H9 (cell line): ENCODE data around the gene ZBTB45. TPM values are rescaled to one million over a fixed set of nuclear protein-coding genes. Genes with fewer than 3 reads are reported as not detected.

Experiments
- DNase-seq: peaks from one replicate; pipeline ENCODE4 v3.0.0-alpha.2; 2017
- H2AFZ ChIP-seq: one replicate; pipeline ENCODE4 v1.6.1; 2013; ENCODE audit warnings: mild to moderate bottlenecking, low read length, control low read depth, moderate library complexity
- H2AK5ac ChIP-seq: 2 replicates; pipeline ENCODE4 v1.6.1; 2013; ENCODE audit warnings: low read length, control low read depth, mixed read lengths; ENCODE audit not compliant: insufficient read length
- H2BK120ac ChIP-seq: one replicate; pipeline ENCODE4 v1.6.1; 2013; ENCODE audit warnings: low read depth, mild to moderate bottlenecking, low read length, control low read depth, inconsistent platforms; ENCODE audit not compliant: poor library complexity, severe bottlenecking
- H2BK12ac ChIP-seq: 2 replicates; pipeline ENCODE4 v1.6.1; 2013; ENCODE audit warnings: low read length, control low read depth, mixed read lengths, low read depth; ENCODE audit not compliant: insufficient read length
- H2BK15ac ChIP-seq: 2 replicates; pipeline ENCODE4 v1.6.1; 2013; ENCODE audit warnings: low read depth, low read length, control low read depth
- H2BK20ac ChIP-seq: one replicate; pipeline ENCODE4 v1.6.1; 2013; ENCODE audit warnings: low read depth, mild to moderate bottlenecking, low read length, control low read depth, inconsistent platforms; ENCODE audit not compliant: poor library complexity, severe bottlenecking
- H2BK5ac ChIP-seq: 2 replicates; pipeline ENCODE4 v1.6.1; 2013; ENCODE audit warnings: low read length, control low read depth, mixed read lengths; ENCODE audit not compliant: insufficient read length
- H3K14ac ChIP-seq: 2 replicates; pipeline ENCODE4 v1.6.1; 2013; ENCODE audit warnings: low read length, control low read depth; ENCODE audit not compliant: insufficient read depth
- H3K18ac ChIP-seq: 2 replicates; pipeline ENCODE4 v1.6.1; 2013; ENCODE audit warnings: low read depth, mild to moderate bottlenecking, mixed read lengths, low read length, control low read depth; ENCODE audit not compliant: insufficient read length
- H3K23ac ChIP-seq: 2 replicates; pipeline ENCODE4 v1.6.1; 2013; ENCODE audit warnings: low read length, control low read depth, mixed read lengths, low read depth; ENCODE audit not compliant: insufficient read length
- H3K23me2 ChIP-seq: 2 replicates; pipeline ENCODE4 v1.6.1; 2013; ENCODE audit warnings: low read depth, mild to moderate bottlenecking, mixed read lengths, low read length, control low read depth; ENCODE audit not compliant: insufficient read length, poor library complexity, severe bottlenecking
- H3K27ac ChIP-seq: 2 replicates; pipeline ENCODE4 v1.5.1; 2013; ENCODE audit warnings: low read length, control low read depth, mixed read lengths, low read depth; ENCODE audit not compliant: insufficient read length
- H3K27me3 ChIP-seq: 2 replicates; pipeline ENCODE4 v1.6.1; 2013; ENCODE audit warnings: low read length, control low read depth, inconsistent platforms; ENCODE audit not compliant: insufficient read depth
- H3K4ac ChIP-seq: 2 replicates; pipeline ENCODE4 v1.6.1; 2013; ENCODE audit warnings: low read depth, mild to moderate bottlenecking, control low read depth, inconsistent platforms, low read length, moderate library complexity
- H3K4me1 ChIP-seq: 2 replicates; pipeline ENCODE4 v1.6.1; 2013; ENCODE audit warnings: low read length, control low read depth, inconsistent platforms; ENCODE audit not compliant: insufficient read depth
- H3K4me2 ChIP-seq: 2 replicates; pipeline ENCODE4 v1.6.1; 2013; ENCODE audit warnings: low read length, control low read depth, mixed read lengths; ENCODE audit not compliant: insufficient read length, insufficient read depth
- H3K56ac ChIP-seq: 2 replicates; pipeline ENCODE4 v1.6.1; 2013; ENCODE audit warnings: low read depth, mild to moderate bottlenecking, mixed read lengths, low read length, control low read depth; ENCODE audit not compliant: insufficient read length
- H3K79me1 ChIP-seq: 2 replicates; pipeline ENCODE4 v1.6.1; 2013; ENCODE audit warnings: low read depth, mild to moderate bottlenecking, moderate library complexity, low read length, control low read depth, inconsistent platforms; ENCODE audit not compliant: insufficient read depth, poor library complexity, severe bottlenecking
- H3K79me2 ChIP-seq: 2 replicates; pipeline ENCODE4 v1.6.1; 2013; ENCODE audit warnings: low read length, control low read depth, inconsistent platforms; ENCODE audit not compliant: insufficient read depth
- H3K9ac ChIP-seq: 2 replicates; pipeline ENCODE4 v1.6.1; 2013; ENCODE audit warnings: low read length, control low read depth, mixed read lengths; ENCODE audit not compliant: insufficient read length; ENCODE audit errors: extremely low read depth
- H3K9me3 ChIP-seq: one replicate; pipeline ENCODE4 v1.6.1; 2013; ENCODE audit warnings: low read depth, low read length, inconsistent platforms; ENCODE audit not compliant: control insufficient read depth
- H3T11ph ChIP-seq: one replicate; pipeline ENCODE4 v1.6.1; 2013; ENCODE audit warnings: mild to moderate bottlenecking, low read length, control low read depth, inconsistent platforms
- H4K20me1 ChIP-seq: one replicate; pipeline ENCODE4 v1.6.1; 2013; ENCODE audit not compliant: control insufficient read depth, insufficient read length, insufficient read depth
- H4K5ac ChIP-seq: 2 replicates; pipeline ENCODE4 v1.6.1; 2013; ENCODE audit warnings: low read depth, mild to moderate bottlenecking, mixed read lengths, low read length, control low read depth; ENCODE audit not compliant: insufficient read length
- H4K8ac ChIP-seq: replicated peaks from 2 replicates; pipeline ENCODE4 v1.6.1; 2013; ENCODE audit warnings: low read length, control low read depth, mixed read lengths, low read depth; ENCODE audit not compliant: insufficient read length
- H4K91ac ChIP-seq: 2 replicates; pipeline ENCODE4 v1.6.1; 2013; ENCODE audit warnings: low read depth, mild to moderate bottlenecking, moderate library complexity, mixed read lengths, low read length, control low read depth; ENCODE audit not compliant: insufficient read length
- H3K27ac Mint-ChIP-seq, 3 experiments: 2 replicates in 2 of 3; 3 replicates in 1 of 3; pipeline ENCODE4 v1.8.0; 2020 to 2021; ENCODE audit warnings: mixed read lengths in 3 of 3, mild to moderate bottlenecking in 1 of 3, moderate library complexity in 1 of 3
- H3K27me3 Mint-ChIP-seq: 2 replicates; pipeline ENCODE4 v1.8.0; 2021; ENCODE audit warnings: low read depth, mild to moderate bottlenecking, moderate library complexity, mixed read lengths
- H3K36me3 Mint-ChIP-seq, 3 experiments: 2 replicates in 2 of 3; 3 replicates in 1 of 3; pipeline ENCODE4 v1.8.0; 2020 to 2021; ENCODE audit warnings: low read depth in 3 of 3, mixed read lengths in 3 of 3; ENCODE audit not compliant: insufficient read depth in 1 of 3
- H3K4me1 Mint-ChIP-seq, 2 experiments: 2 replicates each; pipeline ENCODE4 v1.8.0; 2020; ENCODE audit warnings: mixed read lengths in 2 of 2
- H3K4me3 Mint-ChIP-seq, 2 experiments: 2 replicates in 1 of 2; 3 replicates in 1 of 2; pipeline ENCODE4 v1.8.0; 2020 to 2021; ENCODE audit warnings: mild to moderate bottlenecking in 2 of 2, mixed read lengths in 2 of 2, moderate library complexity in 1 of 2
- H3K9me3 Mint-ChIP-seq, 2 experiments: 2 replicates in 1 of 2; 3 replicates in 1 of 2; pipeline ENCODE4 v1.8.0; 2020; ENCODE audit warnings: mild to moderate bottlenecking in 2 of 2, mixed read lengths in 2 of 2, moderate library complexity in 1 of 2
- CTCF ChIP-seq: fragments of 200-600 bp; sonication (generic); conservative IDR thresholded peaks from 3 replicates; pipeline ENCODE4 v1.8.0; 2021; ENCODE audit warnings: antibody characterized with exemption, mild to moderate bottlenecking
- WGBS: extraction: QIAGEN DNeasy Blood & Tissue Kit; methylation state at CpG from one replicate; pipeline ENCODE4 v1.1.7; 2013; ENCODE audit warnings: missing lambda C conversion rate, low lambda C conversion rate, mixed read lengths; ENCODE audit not compliant: insufficient read length; ENCODE audit errors: extremely low coverage; 5-methylcytosine and 5-hydroxymethylcytosine counted together
- total RNA-seq: library from RNA; stranded (reverse); gene quantifications from 2 replicates; pipeline ENCODE4 v1.2.1, GENCODE V29; 2021

ZBTB45 gene
- total RNA-seq, 1 experiment from 2014 or later, result 18.7 TPM

GRCh38 chr19:58546019-58546530, 26.5 kb upstream of the ZBTB45 start:
- WGBS, result no CpG with 5 or more reads among the region's 1 CpG
- Mint-ChIP-seq H3K4me1 (peaks cover 17 to 18% of the 10 kb centered on the region in 2 experiments), H3K36me3 (peaks cover 54 to 62% (median 62%) of the 10 kb centered on the region in 3 experiments), H3K4me3 (peak overlapping the region; percentile 98 to 100), H3K27me3 (peaks cover 22% of the 10 kb centered on the region), H3K9me3 (no peaks in the 10 kb centered on the region; a peak in 1 of 5 replicates), H3K27ac (peak overlapping the region; percentile 59 to 94 (median 91); a peak in 5 of 7 replicates)
- H2BK120ac ChIP-seq, result no peak overlapping the region
- no peak overlapping the region for H4K91ac ChIP-seq
- no peak overlapping the region for H2AFZ ChIP-seq
- no peak overlapping the region for H2BK15ac ChIP-seq
- TF ChIP-seq CTCF, result no peak
- H3K4me2 ChIP-seq, result peak overlapping the region; percentile 99
- no peak overlapping the region for H4K8ac ChIP-seq
- no peak overlapping the region for H3T11ph ChIP-seq
- no peak overlapping the region for H2BK5ac ChIP-seq
- no peak overlapping the region for H3K27ac ChIP-seq
- peaks cover 7% of the 10 kb centered on the region for H4K20me1 ChIP-seq
- DNase-seq, result no peak
- H3K9ac ChIP-seq, result peak overlapping the region; percentile 91
- no peak overlapping the region for H2AK5ac ChIP-seq
- H3K23me2 ChIP-seq, result peaks cover 11% of the 10 kb centered on the region
- H3K79me2 ChIP-seq, result peaks cover 26% of the 10 kb centered on the region
- H3K23ac ChIP-seq, result no peak overlapping the region
- no peak overlapping the region for H4K5ac ChIP-seq
- H2BK20ac ChIP-seq, result no peak overlapping the region
- H3K9me3 ChIP-seq, result no peaks in the 10 kb centered on the region
- H3K4ac ChIP-seq, result no peak overlapping the region
- no peak overlapping the region for H3K14ac ChIP-seq
- peaks cover 14% of the 10 kb centered on the region for H3K79me1 ChIP-seq
- no peak overlapping the region for H2BK12ac ChIP-seq
- H3K4me1 ChIP-seq, result peaks cover 4% of the 10 kb centered on the region; the same call in 1 of the 2 replicates
- H3K27me3 ChIP-seq, result peaks cover 4% of the 10 kb centered on the region; the same call in 1 of the 2 replicates
- H3K56ac ChIP-seq, result no peak overlapping the region
- H3K18ac ChIP-seq, result no peak overlapping the region
